ENCODE results near the gene CRIM1. TPM values are rescaled to one million over a fixed set of nuclear protein-coding genes. Genes with fewer than 3 reads are reported as not detected.

The CRIM1 gene
- total RNA-seq, 2 donors from 2014 or later: 26.7 to 26.9 TPM

GRCh38 chr2:36545871-36546416, 190.4 kb downstream of the CRIM1 start:
- peaks cover 50% of the 10 kb centered on the region for H3K36me3 Mint-ChIP-seq (ENCODE audit: low read depth)
- no peak overlapping the region for H3K4me3 ChIP-seq (ENCODE audit: low read length)
- 0% methylated on average over 1 of the region's 1 CpG; no CpG with 5 or more reads in 1 of the 2 experiments for WGBS, 2 experiments (ENCODE audit: insufficient coverage in 1 of 2, insufficient read length in 1 of 2)
- no peak overlapping the region for H3K4me3 Mint-ChIP-seq
- H3K27me3 ChIP-seq (ENCODE audit: control insufficient read depth, insufficient read depth, low read length, poor library complexity, severe bottlenecking): no peaks in the 10 kb centered on the region
- H3K36me3 ChIP-seq (ENCODE audit: control insufficient read depth, insufficient read depth, low read length): peaks cover 95% of the 10 kb centered on the region
- H3K9ac ChIP-seq (ENCODE audit: extremely low read depth, low read length, poor library complexity, severe bottlenecking): no peak overlapping the region
- H3K4me1 ChIP-seq (ENCODE audit: control insufficient read depth, insufficient read depth, low read length): no peaks in the 10 kb centered on the region
- H3K27ac Mint-ChIP-seq: no peak overlapping the region
- DNase-seq: no peak
- H3K27ac ChIP-seq (ENCODE audit: low read depth, low read length): no peak overlapping the region
- no peaks in the 10 kb centered on the region for H3K27me3 Mint-ChIP-seq (ENCODE audit: insufficient read depth)
- no peaks in the 10 kb centered on the region for H3K9me3 Mint-ChIP-seq
- no peaks in the 10 kb centered on the region for H3K4me1 Mint-ChIP-seq
- H3K9me3 ChIP-seq (ENCODE audit: control insufficient read depth, low read length): no peaks in the 10 kb centered on the region
- TF ChIP-seq CTCF (conservative IDR thresholded peaks at IDR 0.05): peak; percentile 61

DNA sequence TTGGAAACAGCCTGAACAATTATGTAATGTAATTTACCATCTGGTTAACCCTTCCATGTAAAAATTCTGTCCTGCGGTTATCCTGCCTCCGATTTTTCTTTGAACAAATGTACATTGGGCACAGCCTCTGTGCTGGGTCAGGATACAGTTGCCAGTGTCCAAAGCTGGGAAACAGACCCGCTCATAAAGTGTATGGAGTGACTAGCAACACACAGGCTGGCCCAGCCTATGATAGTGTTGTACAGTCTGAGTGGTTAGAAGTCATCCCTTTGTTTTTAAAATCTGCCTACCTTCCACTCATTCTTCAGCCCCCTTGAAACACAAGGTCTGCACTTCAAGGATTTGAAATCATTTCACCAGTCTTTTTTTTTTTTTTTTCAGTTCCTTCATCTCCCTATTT, 192.3 kb downstream of the CRIM1 start:
- Mint-ChIP-seq H3K27me3 (ENCODE audit: insufficient read depth) (no peaks in the 10 kb centered on the region), H3K9me3 (no peaks in the 10 kb centered on the region), H3K4me3 (no peak overlapping the region), H3K36me3 (ENCODE audit: low read depth) (peaks cover 52% of the 10 kb centered on the region), H3K27ac (no peak overlapping the region), H3K4me1 (no peaks in the 10 kb centered on the region)
- WGBS, 2 experiments (ENCODE audit: insufficient coverage in 1 of 2, insufficient read length in 1 of 2): 86 to 97% methylated on average over 3 of the region's 3 CpGs
- Histone ChIP-seq H3K9me3 (ENCODE audit: control insufficient read depth, low read length) (no peaks in the 10 kb centered on the region), H3K27me3 (ENCODE audit: control insufficient read depth, insufficient read depth, low read length, poor library complexity, severe bottlenecking) (no peaks in the 10 kb centered on the region), H3K36me3 (ENCODE audit: control insufficient read depth, insufficient read depth, low read length) (peaks cover 95% of the 10 kb centered on the region), H3K27ac (ENCODE audit: low read depth, low read length) (no peak overlapping the region), H3K4me3 (ENCODE audit: low read length) (no peak overlapping the region), H3K9ac (ENCODE audit: extremely low read depth, low read length, poor library complexity, severe bottlenecking) (no peak overlapping the region), H3K4me1 (ENCODE audit: control insufficient read depth, insufficient read depth, low read length) (no peaks in the 10 kb centered on the region)
- no peak for TF ChIP-seq CTCF (conservative IDR thresholded peaks at IDR 0.05)
- DNase-seq: no peak

DNA sequence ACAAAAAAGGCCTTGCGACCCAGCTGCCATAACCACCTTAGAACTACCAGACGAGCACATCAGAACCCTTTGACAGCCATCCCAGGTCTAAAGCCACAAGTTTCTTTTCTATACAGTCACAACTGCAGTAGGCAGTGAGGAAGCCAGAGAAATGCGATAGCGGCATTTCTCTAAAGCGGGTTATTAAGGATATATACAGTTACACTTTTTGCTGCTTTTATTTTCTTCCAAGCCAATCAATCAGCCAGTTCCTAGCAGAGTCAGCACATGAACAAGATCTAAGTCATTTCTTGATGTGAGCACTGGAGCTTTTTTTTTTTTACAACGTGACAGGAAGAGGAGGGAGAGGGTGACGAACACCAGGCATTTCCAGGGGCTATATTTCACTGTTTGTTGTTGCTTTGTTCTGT, 193.6 kb downstream of the CRIM1 start:
- Histone ChIP-seq H3K4me3 (ENCODE audit: low read length) (no peak overlapping the region), H3K27ac (ENCODE audit: low read depth, low read length) (no peak overlapping the region), H3K4me1 (ENCODE audit: control insufficient read depth, insufficient read depth, low read length) (no peaks in the 10 kb centered on the region), H3K36me3 (ENCODE audit: control insufficient read depth, insufficient read depth, low read length) (peaks cover 83% of the 10 kb centered on the region), H3K9me3 (ENCODE audit: control insufficient read depth, low read length) (no peaks in the 10 kb centered on the region), H3K27me3 (ENCODE audit: control insufficient read depth, insufficient read depth, low read length, poor library complexity, severe bottlenecking) (no peaks in the 10 kb centered on the region), H3K9ac (ENCODE audit: extremely low read depth, low read length, poor library complexity, severe bottlenecking) (no peak overlapping the region)
- TF ChIP-seq CTCF (conservative IDR thresholded peaks at IDR 0.05): no peak
- H3K4me3 Mint-ChIP-seq: no peak overlapping the region
- H3K4me1 Mint-ChIP-seq: no peaks in the 10 kb centered on the region
- H3K9me3 Mint-ChIP-seq: no peaks in the 10 kb centered on the region
- H3K27ac Mint-ChIP-seq: no peak overlapping the region
- no peak for DNase-seq
- no peaks in the 10 kb centered on the region for H3K27me3 Mint-ChIP-seq (ENCODE audit: insufficient read depth)
- WGBS, 2 experiments (ENCODE audit: insufficient coverage in 1 of 2, insufficient read length in 1 of 2): 93 to 100% methylated on average over 4 to 7 of the region's 7 CpGs
- H3K36me3 Mint-ChIP-seq (ENCODE audit: low read depth): peaks cover 53% of the 10 kb centered on the region

Measured in endodermal cell (in vitro differentiated cells).